HCT116 (cell line): ENCODE data around the gene IGDCC3. TPM values are rescaled to one million over a fixed set of nuclear protein-coding genes. Genes with fewer than 3 reads are reported as not detected.

Source experiments
- ATAC-seq: fragments of 200-7000 bp; cut with Tn5 transposase; 2 replicates; pipeline ENCODE4 v1.9.1; 2020; ENCODE audit warnings: mild to moderate bottlenecking, moderate library complexity
- BruUV-seq: library from RNA; stranded (reverse); fragments of 400-500 nt; replicated peaks from 2 replicates; lab custom pipeline; 2021; lab: Mats Ljungman, UMichigan
- CTCF ChIA-PET: fragments of 300-600 bp; sonication (Branson Sonifier 250); formaldehyde crosslinking; loops from one replicate; lab custom pipeline; 2021; ENCODE audit warnings: antibody characterized with exemption; lab: Charles Lee
- POLR2A ChIA-PET: fragments of 300-600, 350-600 bp; sonication (Branson Sonifier 250); formaldehyde crosslinking; loops from one replicate; lab custom pipeline; 2021; ENCODE audit warnings: antibody characterized with exemption; lab: Charles Lee
- RAD21 ChIA-PET, 2 experiments: fragments of 300-600 bp; sonication (Branson Sonifier 250); formaldehyde crosslinking; loops; one replicate each; lab custom pipeline; 2023; ENCODE audit warnings: low total read pairs in 2 of 2; ENCODE audit not compliant: uncharacterized antibody in 2 of 2, unreplicated experiment in 2 of 2, low non-redundant PET in 1 of 2; lab: Charles Lee
- DNase-seq: peaks from one replicate; pipeline ENCODE4 v3.0.0-alpha.2; 2010; ENCODE audit warnings: low read depth, low spot score
- H2AFZ ChIP-seq: fragments of 200-600 bp; shearing (Covaris generic), sonication (generic); 2 replicates; pipeline ENCODE4 v1.6.1; 2017; ENCODE audit warnings: low read depth, mixed run types, mixed read lengths, antibody characterized with exemption, low read length; ENCODE audit not compliant: poor library complexity, severe bottlenecking
- H3K27ac ChIP-seq: 2 replicates; pipeline ENCODE4 v1.5.1; 2012; ENCODE audit warnings: low read depth, low read length
- H3K27me3 ChIP-seq: fragments of 200-600 bp; sonication (generic); 2 replicates; pipeline ENCODE4 v1.6.1; 2016; ENCODE audit warnings: mixed run types, low read length, mixed read lengths; ENCODE audit not compliant: insufficient read depth
- H3K36me3 ChIP-seq, 2 experiments: fragments of 200-500 bp in 1 of 2; fragments of 200-600 bp in 1 of 2; sonication (Bioruptor generic) in 1 of 2; sonication (generic) in 1 of 2; 2 replicates each; pipeline versions ENCODE4 v1.5.1 to v1.6.1; 2014 to 2016; ENCODE audit warnings: low read length in 2 of 2, inconsistent platforms in 1 of 2, mixed read lengths in 1 of 2, mixed run types in 1 of 2; ENCODE audit not compliant: insufficient read depth in 2 of 2, control insufficient read depth in 1 of 2
- H3K4me1 ChIP-seq, 2 experiments: fragments of 200-600 bp in 1 of 2; sonication (generic) in 1 of 2; 2 replicates each; pipeline versions ENCODE4 v1.5.1 to v1.6.1; 2012 to 2017; ENCODE audit warnings: low read length in 2 of 2, inconsistent platforms in 1 of 2, mild to moderate bottlenecking in 1 of 2, mixed read lengths in 1 of 2, mixed run types in 1 of 2, moderate library complexity in 1 of 2; ENCODE audit not compliant: insufficient read depth in 2 of 2, control insufficient read depth in 1 of 2
- H3K4me2 ChIP-seq: fragments of 200-600 bp; sonication (generic); 2 replicates; pipeline ENCODE4 v1.6.1; 2017; ENCODE audit warnings: mixed run types, low read length, mixed read lengths
- H3K4me3 ChIP-seq, 2 experiments: fragments of 200-600 bp in 1 of 2; sonication (generic) in 1 of 2; replicated peaks in 1 of 2; 2 replicates each; pipeline ENCODE4 v1.5.1; 2011 to 2016; ENCODE audit warnings: low read length in 2 of 2, control low read depth in 1 of 2, low read depth in 1 of 2, mild to moderate bottlenecking in 1 of 2, mixed read lengths in 1 of 2, mixed run types in 1 of 2
- H3K79me2 ChIP-seq: fragments of 200-600 bp; sonication (generic); 2 replicates; pipeline ENCODE4 v1.6.1; 2017; ENCODE audit warnings: mild to moderate bottlenecking, mixed run types, low read length, moderate library complexity, mixed read lengths; ENCODE audit not compliant: insufficient read depth
- H3K9ac ChIP-seq: fragments of 200-600 bp; sonication (generic); 2 replicates; pipeline ENCODE4 v1.6.1; 2016; ENCODE audit warnings: low read length, mixed read lengths
- H3K9me2 ChIP-seq: fragments of 200-600 bp; sonication (generic), shearing (Covaris generic); 2 replicates; pipeline ENCODE4 v1.6.1; 2017; ENCODE audit warnings: mixed run types, mild to moderate bottlenecking, moderate library complexity; ENCODE audit not compliant: insufficient read depth
- H3K9me3 ChIP-seq, 2 experiments: fragments of 200-500 bp in 1 of 2; fragments of 200-600 bp in 1 of 2; sonication (Bioruptor generic) in 1 of 2; sonication (generic) in 1 of 2; 2 replicates each; pipeline ENCODE4 v1.6.1; 2014 to 2017; ENCODE audit warnings: low read length in 2 of 2, mixed read lengths in 2 of 2, inconsistent platforms in 1 of 2, low read depth in 1 of 2, mild to moderate bottlenecking in 1 of 2, mixed run types in 1 of 2, moderate library complexity in 1 of 2; ENCODE audit not compliant: control insufficient read depth in 1 of 2, insufficient read depth in 1 of 2
- H4K20me1 ChIP-seq: fragments of 200-600 bp; sonication (generic), shearing (Covaris generic); 2 replicates; pipeline ENCODE4 v1.6.1; 2017; ENCODE audit warnings: mixed run types, mild to moderate bottlenecking, moderate library complexity; ENCODE audit not compliant: insufficient read depth
- CEBPB ChIP-seq: IDR thresholded peaks from 2 replicates; pipeline ENCODE4 v1.6.1; 2012; ENCODE audit warnings: low read depth
- ELF1 ChIP-seq: IDR thresholded peaks from 2 replicates; pipeline ENCODE4 v1.6.1; 2012; ENCODE audit warnings: low read depth, borderline replicate concordance
- EZH2 ChIP-seq: fragments of 200-600 bp; sonication (generic); IDR thresholded peaks from 2 replicates; pipeline ENCODE4 v1.6.1; 2017; ENCODE audit warnings: antibody characterized with exemption, mixed run types
- FOSL1 ChIP-seq: IDR thresholded peaks from 2 replicates; pipeline ENCODE4 v1.6.1; 2012; ENCODE audit warnings: low read depth
- JUND ChIP-seq: IDR thresholded peaks from 2 replicates; pipeline ENCODE4 v1.6.1; 2012
- POLR2A ChIP-seq: IDR thresholded peaks from 2 replicates; pipeline ENCODE4 v1.7.0; 2011; ENCODE audit warnings: borderline replicate concordance; ENCODE audit not compliant: insufficient read depth, insufficient read length; ENCODE audit errors: extremely low read depth
- POLR2AphosphoS5 ChIP-seq: IDR thresholded peaks from 2 replicates; pipeline ENCODE4 v1.6.1; 2011; ENCODE audit warnings: mild to moderate bottlenecking, low read depth, low read length, moderate library complexity
- RAD21 ChIP-seq: IDR thresholded peaks from 2 replicates; pipeline ENCODE4 v1.6.1; 2012; ENCODE audit warnings: low read depth, mild to moderate bottlenecking
- SIN3A ChIP-seq: IDR thresholded peaks from 2 replicates; pipeline ENCODE4 v1.6.1; 2012; ENCODE audit warnings: low read depth
- SRF ChIP-seq: IDR thresholded peaks from 2 replicates; pipeline ENCODE4 v1.6.1; 2012; ENCODE audit warnings: low read depth
- TCF7L2 ChIP-seq: IDR thresholded peaks from 2 replicates; pipeline ENCODE4 v1.7.0; 2011; ENCODE audit warnings: borderline replicate concordance, inconsistent platforms; ENCODE audit not compliant: insufficient read depth, insufficient read length; ENCODE audit errors: extremely low read depth
- YY1 ChIP-seq: IDR thresholded peaks from 2 replicates; pipeline ENCODE4 v1.6.1; 2011; ENCODE audit warnings: low read length, low read depth, moderate library complexity, mild to moderate bottlenecking; ENCODE audit not compliant: insufficient replicate concordance; ENCODE audit errors: extremely low read depth
- ZFX ChIP-seq: fragments of 450-650 bp; IDR thresholded peaks from 2 replicates; pipeline ENCODE4 v1.6.1; 2017
- intact Hi-C: fragments of 100-400 bp; cut with micrococcal nuclease; formaldehyde crosslinking; loops from 2 replicates; pipeline ENCODE4 v1.10.0; 2022
- total RNA-seq: library from RNA; stranded (reverse); gene quantifications from one replicate; pipeline ENCODE4 v1.2.1, GENCODE V29; 2021; ENCODE audit not compliant: unreplicated experiment
- TF ChIP-seq, protein P1 (sequence below): IDR thresholded peaks from 2 replicates; pipeline ENCODE4 v1.6.1; 2011; ENCODE audit warnings: mild to moderate bottlenecking, low read length, moderate library complexity; ENCODE audit not compliant: insufficient replicate concordance; ENCODE audit errors: extremely low read depth
- TF ChIP-seq, protein P2 (sequence below), 3 experiments: fragments of 200-600 bp in 1 of 3; sonication (generic) in 1 of 3; IDR thresholded peaks in 2 of 3; conservative IDR thresholded peaks in 1 of 3; 2 replicates each; pipeline ENCODE4 v1.5.1; 2012 to 2017; ENCODE audit warnings: low read depth in 2 of 3, low read length in 2 of 3, antibody characterized with exemption in 1 of 3, borderline replicate concordance in 1 of 3, control low read depth in 1 of 3, mild to moderate bottlenecking in 1 of 3, mixed read lengths in 1 of 3, mixed run types in 1 of 3, moderate library complexity in 1 of 3; ENCODE audit not compliant: insufficient read depth in 1 of 3
- TF ChIP-seq, protein P3 (sequence below): IDR thresholded peaks from 2 replicates; pipeline ENCODE4 v1.6.1; 2012

IGDCC3 gene
- total RNA-seq, 1 experiment from 2014 or later: 0.44 TPM

DNA sequence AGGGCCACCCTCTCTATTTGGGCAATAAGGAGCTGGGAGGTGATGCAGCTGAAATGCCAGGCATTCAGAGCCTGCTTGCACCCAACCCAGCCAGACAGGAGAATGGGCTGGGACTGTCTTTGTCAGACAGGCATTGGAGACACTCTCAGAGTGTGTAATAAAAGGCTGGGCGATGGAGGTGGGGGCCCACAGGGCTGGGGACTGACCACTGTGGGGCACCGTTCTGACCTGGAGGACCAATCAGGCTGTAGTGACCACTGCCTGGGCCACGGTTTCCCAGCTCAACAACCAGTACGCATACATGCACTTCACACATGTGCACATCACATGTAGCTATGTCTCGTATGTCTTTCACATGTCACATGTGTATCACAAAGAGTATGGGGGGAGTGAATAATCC lies 5.7 kb upstream of the IGDCC3 start:
- TF ChIP-seq, protein P1, sequence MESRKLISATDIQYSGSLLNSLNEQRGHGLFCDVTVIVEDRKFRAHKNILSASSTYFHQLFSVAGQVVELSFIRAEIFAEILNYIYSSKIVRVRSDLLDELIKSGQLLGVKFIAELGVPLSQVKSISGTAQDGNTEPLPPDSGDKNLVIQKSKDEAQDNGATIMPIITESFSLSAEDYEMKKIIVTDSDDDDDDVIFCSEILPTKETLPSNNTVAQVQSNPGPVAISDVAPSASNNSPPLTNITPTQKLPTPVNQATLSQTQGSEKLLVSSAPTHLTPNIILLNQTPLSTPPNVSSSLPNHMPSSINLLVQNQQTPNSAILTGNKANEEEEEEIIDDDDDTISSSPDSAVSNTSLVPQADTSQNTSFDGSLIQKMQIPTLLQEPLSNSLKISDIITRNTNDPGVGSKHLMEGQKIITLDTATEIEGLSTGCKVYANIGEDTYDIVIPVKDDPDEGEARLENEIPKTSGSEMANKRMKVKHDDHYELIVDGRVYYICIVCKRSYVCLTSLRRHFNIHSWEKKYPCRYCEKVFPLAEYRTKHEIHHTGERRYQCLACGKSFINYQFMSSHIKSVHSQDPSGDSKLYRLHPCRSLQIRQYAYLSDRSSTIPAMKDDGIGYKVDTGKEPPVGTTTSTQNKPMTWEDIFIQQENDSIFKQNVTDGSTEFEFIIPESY: no peak
- TF ChIP-seq ZFX (no peak), YY1 (no peak), SRF (no peak), TCF7L2 (no peak), SIN3A (no peak), EZH2 (no peak), ELF1 (no peak), CEBPB (no peak), JUND (no peak), RAD21 (no peak), POLR2A (no peak), POLR2AphosphoS5 (no peak), FOSL1 (no peak)
- TF ChIP-seq, protein P2, sequence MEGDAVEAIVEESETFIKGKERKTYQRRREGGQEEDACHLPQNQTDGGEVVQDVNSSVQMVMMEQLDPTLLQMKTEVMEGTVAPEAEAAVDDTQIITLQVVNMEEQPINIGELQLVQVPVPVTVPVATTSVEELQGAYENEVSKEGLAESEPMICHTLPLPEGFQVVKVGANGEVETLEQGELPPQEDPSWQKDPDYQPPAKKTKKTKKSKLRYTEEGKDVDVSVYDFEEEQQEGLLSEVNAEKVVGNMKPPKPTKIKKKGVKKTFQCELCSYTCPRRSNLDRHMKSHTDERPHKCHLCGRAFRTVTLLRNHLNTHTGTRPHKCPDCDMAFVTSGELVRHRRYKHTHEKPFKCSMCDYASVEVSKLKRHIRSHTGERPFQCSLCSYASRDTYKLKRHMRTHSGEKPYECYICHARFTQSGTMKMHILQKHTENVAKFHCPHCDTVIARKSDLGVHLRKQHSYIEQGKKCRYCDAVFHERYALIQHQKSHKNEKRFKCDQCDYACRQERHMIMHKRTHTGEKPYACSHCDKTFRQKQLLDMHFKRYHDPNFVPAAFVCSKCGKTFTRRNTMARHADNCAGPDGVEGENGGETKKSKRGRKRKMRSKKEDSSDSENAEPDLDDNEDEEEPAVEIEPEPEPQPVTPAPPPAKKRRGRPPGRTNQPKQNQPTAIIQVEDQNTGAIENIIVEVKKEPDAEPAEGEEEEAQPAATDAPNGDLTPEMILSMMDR (IDR thresholded peaks at IDR 0.05 in 2 of 3, conservative IDR thresholded peaks at IDR 0.05 in 1 of 3; ENCODE audit: borderline replicate concordance in 1 of 3, insufficient read depth in 1 of 3, low read depth in 2 of 3, low read length in 2 of 3): no peak
- TF ChIP-seq, protein P3, sequence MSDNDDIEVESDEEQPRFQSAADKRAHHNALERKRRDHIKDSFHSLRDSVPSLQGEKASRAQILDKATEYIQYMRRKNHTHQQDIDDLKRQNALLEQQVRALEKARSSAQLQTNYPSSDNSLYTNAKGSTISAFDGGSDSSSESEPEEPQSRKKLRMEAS: no peak
- TF ChIP-seq, all 23 proteins: peak for 0
- ChIA-PET RAD21 (no interaction called here), POLR2A (interaction anchor here (0.8 kb wide), 2 partner anchors 64 to 79 kb away, joined by 3 read pairs; partner anchors contain the start of gene RNU5B-1), CTCF (interaction anchor here (1.8 to 3.7 kb wide), 3 partner anchors 9 to 66 kb away, joined by 5 to 39 read pairs (median 33); no protein-coding TSS in a partner anchor)
- Histone ChIP-seq H3K4me1 (peaks cover 8 to 21% of the 10 kb centered on the region in 2 experiments), H3K36me3 (no peaks in the 10 kb centered on the region), H3K79me2 (no peaks in the 10 kb centered on the region), H3K27me3 (no peaks in the 10 kb centered on the region; the same call in 1 of the 2 replicates), H2AFZ (no peak overlapping the region), H3K9me2 (no peaks in the 10 kb centered on the region), H3K9ac (no peak overlapping the region), H3K9me3 (no peaks in the 10 kb centered on the region), H3K4me3 (no peak overlapping the region), H3K4me2 (no peak overlapping the region), H4K20me1 (no peaks in the 10 kb centered on the region), H3K27ac (no peak overlapping the region)
- no TSS peak for BruUV-seq
- ATAC-seq (no peak), DNase-seq (no peak)
- intact Hi-C loops: no loop called here
